NCI-H345 treated with DMSO at 0.1 percent for 48 hours (cell line): ENCODE data around the gene PSORS1C1.
"Not testable (repeated sequence)": the region's sequence is repeated elsewhere in the genome, so short reads cannot be mapped to it uniquely, and the experiment has no call there.

Experiments
- DNase-seq: peaks from one replicate; lab custom pipeline; 2025; ENCODE audit not compliant: unreplicated experiment; lab: John Stamatoyannopoulos, UW

The PSORS1C1 gene

DNA sequence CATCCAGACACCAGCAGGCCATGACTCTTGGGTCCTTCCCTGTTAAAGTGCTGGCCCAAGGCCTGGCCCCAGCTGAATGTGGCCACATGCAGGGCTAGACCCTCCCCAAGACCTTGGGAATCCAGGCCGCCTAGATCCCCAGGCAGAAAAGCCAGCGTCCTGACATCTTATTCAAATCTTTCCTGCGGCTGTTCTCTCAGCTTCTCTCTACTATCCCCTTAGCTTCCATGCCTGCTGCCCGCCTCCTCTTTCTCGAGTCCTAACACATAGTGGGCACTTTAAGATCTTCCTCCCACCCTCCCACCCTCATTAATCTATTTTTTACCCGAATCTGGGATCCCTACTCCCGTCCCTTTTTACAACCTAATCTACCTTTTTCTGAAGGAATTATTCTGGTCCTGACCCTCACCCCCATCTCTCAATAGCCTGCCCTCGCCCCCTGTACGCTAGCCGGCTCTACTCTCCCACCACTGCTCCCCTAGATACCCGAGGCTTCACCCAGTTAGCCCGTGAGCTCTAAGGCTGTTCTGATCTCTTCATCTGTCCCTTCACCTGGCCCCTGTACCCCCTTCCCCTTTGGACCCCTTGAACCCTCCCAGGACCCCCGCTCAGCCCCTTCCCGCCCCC is 43.0 kb downstream of the PSORS1C1 start, which contains the start of gene CCHCR1:
TSS of gene CCHCR1 (minus strand) at position 290 of the 627 bp plus-strand sequence. CDS start at position 88, 202 bp downstream.
- DNase-seq: no peak

- DNase-seq: peak; percentile 97
Observed at GRCh38 chr6:31158140-31158862, 43.7 kb downstream of the PSORS1C1 start, which contains the start of gene TCF19. TSS of gene TCF19 (plus strand) at chr6:31158589. CDS start at chr6:31159470, 881 bp downstream.

DNA sequence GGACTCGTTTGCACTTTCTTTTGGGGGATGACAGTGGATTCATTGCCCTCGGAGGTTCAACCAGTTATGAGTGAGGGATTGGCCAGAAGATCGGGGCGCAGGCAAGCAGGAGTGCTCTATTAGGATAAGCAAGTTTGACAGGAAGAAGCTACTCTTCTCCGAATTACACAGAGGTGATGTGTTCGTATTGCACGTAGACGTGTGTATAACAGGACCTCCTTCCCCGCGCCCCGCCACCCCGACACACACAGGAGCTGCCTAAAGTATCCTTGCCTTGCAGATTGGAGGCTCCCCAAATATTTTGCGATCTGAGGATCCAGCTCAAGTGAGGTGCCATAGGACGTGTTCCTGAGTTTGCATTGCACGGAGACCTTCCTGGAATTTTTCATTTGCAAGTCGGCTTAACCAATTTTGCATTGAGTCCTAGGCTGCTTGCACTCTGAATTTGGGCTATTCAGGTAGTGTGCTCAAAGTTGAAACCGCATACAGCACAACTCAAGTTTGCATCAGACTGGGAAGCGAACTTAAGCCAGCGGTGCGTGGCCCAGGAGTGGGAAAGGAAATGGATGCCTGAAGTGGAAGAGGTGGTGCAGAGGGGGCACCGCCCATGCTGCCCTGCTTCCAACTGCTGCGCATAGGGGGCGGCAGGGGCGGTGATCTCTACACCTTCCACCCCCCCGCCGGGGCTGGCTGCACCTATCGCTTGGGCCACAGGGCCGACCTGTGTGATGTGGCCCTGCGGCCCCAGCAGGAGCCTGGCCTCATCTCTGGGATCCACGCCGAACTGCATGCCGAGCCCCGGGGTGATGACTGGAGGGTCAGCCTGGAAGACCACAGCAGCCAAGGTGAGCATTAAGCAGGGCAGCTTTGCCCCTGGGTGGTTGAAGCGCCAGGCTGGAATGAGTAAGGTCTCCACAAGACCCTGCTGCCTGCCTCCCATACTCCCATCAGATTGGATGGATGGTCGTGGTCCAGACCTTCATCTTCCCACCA is 44.6 kb downstream of the PSORS1C1 start:
- DNase-seq: no peak

DNA sequence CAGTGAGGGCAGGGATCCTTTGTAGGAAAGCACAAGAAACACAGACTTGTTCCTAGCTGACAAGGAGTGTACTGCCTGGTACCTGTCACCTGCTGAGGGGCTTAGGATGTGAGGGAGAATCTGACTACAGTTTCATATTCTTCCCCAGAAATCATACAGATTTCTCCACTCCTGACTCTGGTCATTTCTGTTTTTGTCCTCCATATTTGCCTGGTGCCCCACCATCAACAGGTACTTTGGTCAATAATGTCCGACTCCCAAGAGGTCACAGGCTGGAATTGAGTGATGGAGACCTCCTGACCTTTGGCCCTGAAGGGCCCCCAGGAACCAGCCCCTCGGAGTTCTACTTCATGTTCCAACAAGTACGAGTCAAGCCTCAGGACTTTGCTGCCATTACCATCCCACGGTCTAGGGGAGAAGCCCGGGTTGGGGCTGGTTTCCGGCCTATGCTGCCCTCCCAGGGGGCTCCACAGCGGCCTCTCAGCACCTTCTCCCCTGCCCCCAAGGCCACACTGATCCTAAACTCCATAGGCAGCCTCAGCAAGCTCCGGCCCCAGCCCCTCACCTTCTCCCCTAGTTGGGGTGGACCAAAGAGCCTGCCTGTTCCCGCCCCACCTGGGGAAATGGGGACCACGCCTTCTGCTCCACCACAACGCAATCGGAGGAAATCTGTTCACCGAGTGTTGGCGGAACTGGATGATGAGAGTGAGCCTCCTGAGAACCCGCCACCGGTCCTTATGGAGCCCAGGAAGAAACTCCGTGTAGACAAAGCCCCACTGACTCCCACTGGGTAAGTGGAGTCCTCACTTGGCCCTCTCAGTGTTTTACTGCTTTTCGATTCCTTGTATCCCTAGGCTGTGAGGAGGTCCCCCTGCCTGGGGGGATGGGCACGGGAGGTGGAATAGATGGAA is 46.9 kb downstream of the PSORS1C1 start:
- no peak for DNase-seq

GRCh38 chr6:31162463-31163165 is 48.0 kb downstream of the PSORS1C1 start:
- no peak for DNase-seq

DNA sequence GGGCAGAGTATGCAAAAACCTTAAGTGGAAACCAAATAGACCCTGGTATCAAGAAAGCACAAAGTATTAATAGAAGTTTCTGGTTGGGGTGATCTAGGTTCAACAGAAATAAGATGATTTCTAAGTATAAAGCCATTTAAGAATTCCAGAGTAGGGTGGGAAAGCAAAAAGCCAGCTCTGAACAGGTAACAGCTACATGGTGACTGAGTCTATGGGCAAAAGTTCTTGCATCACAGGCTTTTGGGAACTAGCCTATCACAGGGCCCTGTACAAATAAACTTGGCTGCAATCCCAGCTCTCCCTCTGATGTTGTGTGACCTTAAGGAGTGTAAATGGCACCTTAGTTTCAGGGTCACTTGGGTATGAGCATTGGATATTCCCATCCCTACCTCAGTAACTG is 49.3 kb downstream of the PSORS1C1 start:
- no peak for DNase-seq

GRCh38 chr6:31164475-31165063 is 50.0 kb downstream of the PSORS1C1 start:
- not testable (repeated sequence) for DNase-seq

- DNase-seq: not testable (repeated sequence)
Observed at GRCh38 chr6:31165064-31165832, 50.6 kb downstream of the PSORS1C1 start.

GRCh38 chr6:31165986-31166385 is 51.4 kb downstream of the PSORS1C1 start:
- no peak for DNase-seq

GRCh38 chr6:31168606-31169005 is 54.0 kb downstream of the PSORS1C1 start:
- DNase-seq: no peak

DNA sequence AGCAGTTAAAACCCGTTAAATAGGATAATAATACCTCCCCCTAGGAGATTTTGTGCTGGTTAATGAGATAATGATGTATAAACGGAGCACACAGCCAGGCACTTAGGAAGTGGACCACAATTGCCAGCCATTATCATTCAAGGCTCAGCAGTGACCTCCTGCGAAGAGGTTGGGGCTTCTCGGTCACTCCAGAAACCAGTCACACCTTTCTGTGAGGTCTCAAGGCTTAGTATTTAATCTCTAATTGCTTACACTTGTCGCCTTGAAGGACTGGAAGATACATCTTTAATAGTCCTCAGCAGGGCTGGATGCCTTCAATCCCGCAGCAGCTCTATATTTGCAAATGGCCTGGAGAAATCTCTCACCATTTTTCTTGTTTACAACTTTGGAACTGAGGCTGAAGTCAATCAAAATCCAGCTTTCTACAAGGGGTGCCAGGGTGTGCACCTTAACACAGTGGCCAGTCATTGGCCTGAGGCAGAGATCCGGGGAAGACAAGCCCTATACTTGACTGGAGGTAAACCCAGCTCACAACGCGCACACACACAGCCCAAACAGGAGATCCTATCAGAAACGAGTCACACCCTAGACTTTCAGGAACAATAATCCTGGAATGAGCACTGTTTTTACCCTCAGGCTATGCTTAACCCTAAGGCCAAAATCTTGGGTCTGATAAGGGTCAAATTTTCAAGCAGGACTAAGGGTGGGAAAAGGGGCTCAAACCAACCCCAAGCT is 54.7 kb downstream of the PSORS1C1 start:
- no peak for DNase-seq

DNA sequence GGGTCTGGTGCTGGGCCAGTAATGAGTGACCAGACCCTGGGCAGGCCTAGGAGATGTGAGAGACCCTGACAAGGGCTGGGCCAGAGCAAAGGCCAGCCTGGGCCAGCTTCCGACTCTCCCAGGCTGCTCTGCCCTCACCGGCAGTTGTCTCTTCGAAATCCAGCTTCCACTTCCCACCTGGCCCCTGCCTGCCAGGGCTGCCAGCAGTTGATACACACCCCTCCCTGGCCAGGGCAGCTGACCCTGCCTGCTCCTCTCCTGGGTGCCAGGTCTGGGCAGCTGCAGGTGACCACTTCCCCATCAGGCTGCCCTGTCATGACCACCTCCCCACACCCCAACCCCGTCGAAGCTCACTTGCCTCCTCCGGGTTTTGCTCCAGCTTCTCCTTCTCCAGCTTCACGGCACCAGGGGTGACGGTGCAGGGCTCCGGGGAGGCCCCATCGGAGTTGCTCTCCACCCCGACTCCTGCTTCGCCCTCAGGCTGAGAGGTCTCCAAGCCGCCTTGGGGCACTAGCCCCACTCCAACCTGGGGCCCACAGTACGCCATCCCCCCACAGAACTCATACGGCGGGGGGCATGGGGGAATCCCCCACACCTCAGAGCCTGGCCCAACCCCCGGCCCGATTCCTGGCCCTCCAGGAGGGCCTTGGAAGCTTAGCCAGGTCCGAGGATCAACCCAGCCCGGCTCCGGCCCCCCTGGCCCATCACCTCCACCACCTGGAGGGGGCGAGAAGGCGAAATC is 55.4 kb downstream of the PSORS1C1 start:
- not testable (repeated sequence) for DNase-seq

DNA sequence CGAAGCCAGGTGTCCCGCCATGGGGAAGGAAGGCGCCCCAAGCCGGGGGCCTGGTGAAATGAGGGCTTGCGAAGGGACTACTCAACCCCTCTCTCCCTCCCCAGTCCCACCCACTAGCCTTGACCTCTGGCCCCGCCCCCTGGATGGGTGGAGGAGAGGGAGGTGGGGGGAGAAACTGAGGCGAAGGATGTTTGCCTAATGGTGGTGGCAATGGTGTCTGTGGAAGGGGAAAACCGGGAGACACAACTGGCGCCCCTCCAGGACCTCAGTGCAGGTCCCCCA is 55.9 kb downstream of the PSORS1C1 start, which contains the start of gene POU5F1:
TSS of gene POU5F1 (minus strand) at position 83 of the 282 bp plus-strand sequence. CDS start at position 21, 62 bp downstream.
- DNase-seq: no peak

DNA sequence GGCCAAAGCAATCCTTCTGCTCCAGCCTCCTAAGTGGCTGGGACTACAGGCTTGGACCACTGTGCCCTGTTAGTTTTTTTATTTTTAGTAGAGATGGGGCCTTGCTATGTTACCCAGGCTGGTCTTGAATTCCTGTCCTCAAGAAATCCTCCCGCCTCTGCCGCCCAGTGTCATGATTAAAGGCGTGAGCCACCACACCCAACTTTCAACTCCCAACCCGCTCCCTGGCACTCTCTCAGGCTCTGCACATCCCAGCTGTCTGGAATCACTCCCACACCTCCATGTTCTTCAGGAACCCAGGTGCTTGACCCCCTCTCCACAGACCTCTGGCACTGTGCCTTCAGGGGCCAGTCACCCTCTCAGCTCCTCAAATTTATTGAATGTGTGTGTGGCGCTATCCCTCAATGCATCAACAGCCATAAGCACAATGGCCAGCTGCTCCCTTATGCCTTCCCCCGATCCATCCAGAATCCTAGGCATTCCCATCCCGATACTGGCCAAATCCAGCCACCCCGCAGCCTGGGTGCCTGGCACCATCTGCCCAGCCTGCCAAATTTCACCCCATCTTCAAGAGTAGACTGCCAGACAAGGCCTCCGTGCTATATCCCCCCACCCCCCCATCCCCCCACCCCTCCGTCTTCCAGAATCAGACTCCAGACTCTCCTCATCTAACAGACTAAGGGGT is 56.5 kb downstream of the PSORS1C1 start:
- no peak for DNase-seq

DNA sequence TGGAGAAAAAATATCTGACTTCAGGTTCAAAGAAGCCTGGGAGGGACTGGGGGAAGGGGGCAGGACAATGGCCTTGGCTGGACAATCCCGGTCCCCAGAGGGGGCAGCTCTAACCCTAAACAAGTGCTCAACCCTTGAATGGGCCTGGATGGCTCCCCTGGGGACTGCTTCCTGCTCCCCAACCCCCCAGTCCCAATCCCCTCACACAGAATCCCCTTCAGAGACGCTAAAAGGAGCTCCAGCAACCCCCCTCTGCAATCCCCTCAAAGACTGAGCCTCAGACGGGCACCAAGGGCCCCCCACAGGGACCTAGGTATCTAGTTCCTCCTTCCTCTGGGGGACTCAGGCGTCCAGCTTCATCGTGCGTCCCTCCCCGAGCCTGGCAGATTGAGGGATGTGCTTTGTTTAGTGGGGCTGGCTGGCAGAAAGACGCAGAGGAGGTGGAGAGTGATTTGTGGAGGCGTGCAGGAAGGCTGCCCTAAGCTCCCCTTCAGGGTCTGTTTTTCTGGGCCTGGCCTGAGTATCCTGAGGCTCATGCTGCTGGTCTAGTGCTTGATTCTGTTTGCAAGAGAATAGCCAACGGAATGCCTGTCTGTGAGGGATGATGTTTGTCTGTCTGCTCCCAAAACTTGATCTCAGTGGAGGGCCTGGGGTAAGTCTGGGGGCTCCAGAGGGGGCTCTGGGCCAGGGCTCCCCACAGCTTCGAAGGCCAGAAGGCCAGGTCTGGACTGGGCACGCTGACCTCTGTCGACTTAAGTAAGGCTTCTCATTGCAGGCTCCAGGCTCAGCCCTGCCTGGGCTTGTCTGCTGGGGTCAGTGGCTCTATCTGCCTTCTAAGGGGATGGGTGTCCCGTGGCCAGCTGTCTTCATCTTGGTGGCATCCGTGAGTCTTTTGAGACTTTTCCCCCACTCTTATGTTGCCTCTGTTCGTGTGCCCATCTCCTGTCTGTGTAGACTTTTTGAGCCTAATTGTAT is 57.6 kb downstream of the PSORS1C1 start:
- DNase-seq: no peak
